OCI-LY1 (cell line): ENCODE results near the gene ACYP2.

ENCODE experiments used
- CTCF ChIP-seq: fragments of 200-600 bp; sonication (generic), shearing (Covaris generic); IDR thresholded peaks from 2 replicates; pipeline ENCODE4 v1.5.1; 2017; ENCODE audit warnings: mild to moderate bottlenecking, antibody characterized with exemption, low read length, moderate library complexity, mixed read lengths
- EZH2 ChIP-seq: fragments of 200-600 bp; sonication (generic), shearing (Covaris generic); IDR thresholded peaks from 2 replicates; pipeline ENCODE4 v1.8.0; 2017; ENCODE audit warnings: borderline replicate concordance, mixed run types, mild to moderate bottlenecking, antibody characterized with exemption, low read length, moderate library complexity, mixed read lengths

GRCh38 chr2:54213082-54213481 is 97.7 kb downstream of the ACYP2 start:
- TF ChIP-seq CTCF (no peak), EZH2 (no peak)
